Activated naive CD8-positive, alpha-beta T cell treated with anti-CD3 and anti-CD28 coated beads, Interleukin-2, amount 10 ng/mL, durations not matched to agents 7 days and 5 days (primary cell): ENCODE measurements around the gene QRFP. TPM values are rescaled to one million over a fixed set of nuclear protein-coding genes. Genes with fewer than 3 reads are reported as not detected.

Source experiments
- ATAC-seq: fragments of 150-1000 bp; cut with Tn5 transposase; one replicate; pipeline ENCODE4 v1.10.0; 2021; ENCODE audit warnings: low read depth, moderate library complexity
- POLR2A ChIA-PET: fragments of 350-600 bp; sonication (Branson Sonifier 250); formaldehyde crosslinking; loops from one replicate; lab custom pipeline; 2021; ENCODE audit warnings: antibody characterized with exemption; lab: Charles Lee
- DNase-seq: peaks from one replicate; pipeline ENCODE4 v3.0.0; 2021
- H3K27ac Mint-ChIP-seq: one replicate; pipeline ENCODE4 v1.8.0; 2022; ENCODE audit warnings: mild to moderate bottlenecking, mixed read lengths
- H3K27me3 Mint-ChIP-seq: one replicate; pipeline ENCODE4 v1.8.0; 2022; ENCODE audit warnings: mild to moderate bottlenecking, moderate library complexity, mixed read lengths
- H3K36me3 Mint-ChIP-seq: one replicate; pipeline ENCODE4 v1.8.0; 2021; ENCODE audit warnings: mild to moderate bottlenecking, mixed read lengths
- H3K4me1 Mint-ChIP-seq: one replicate; pipeline ENCODE4 v1.8.0; 2021; ENCODE audit warnings: mixed read lengths
- H3K4me3 Mint-ChIP-seq: one replicate; pipeline ENCODE4 v1.8.0; 2022; ENCODE audit warnings: mild to moderate bottlenecking, moderate library complexity, mixed read lengths
- H3K9me3 Mint-ChIP-seq: one replicate; pipeline ENCODE4 v1.8.0; 2021; ENCODE audit warnings: mixed read lengths
- total RNA-seq, 2 experiments: library from RNA; stranded (reverse); gene quantifications; one replicate each; pipeline ENCODE4 v1.2.3, GENCODE V29; 2021

QRFP gene
- total RNA-seq, 2 experiments from 2014 or later = not detected

DNA sequence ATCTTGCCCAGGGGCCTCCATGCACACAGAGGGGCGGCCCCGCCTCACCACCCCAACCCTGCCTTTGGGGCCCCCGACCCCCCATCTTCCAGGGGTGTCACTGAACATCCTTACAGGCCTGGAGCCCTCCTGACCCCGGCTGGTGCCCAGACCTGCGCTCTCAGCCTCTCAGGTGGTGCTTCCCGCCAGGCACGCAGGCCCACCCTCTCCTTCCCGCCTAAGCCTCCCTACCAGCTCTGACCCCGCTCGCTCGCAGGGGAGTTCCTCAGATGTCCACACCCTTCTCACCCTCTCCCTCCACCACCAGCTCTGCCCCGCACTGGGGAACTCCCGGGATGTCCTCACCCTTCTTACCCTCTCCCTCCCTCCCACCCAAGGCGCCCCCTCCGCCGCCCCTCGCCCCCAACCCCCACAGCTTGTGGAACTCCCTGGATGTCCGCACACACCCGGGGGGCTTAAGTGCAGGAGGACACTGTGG, 12.3 kb upstream of the QRFP start:
- POLR2A ChIA-PET = no interaction called here
- no peaks in the 10 kb centered on the region for H3K9me3 Mint-ChIP-seq

DNA sequence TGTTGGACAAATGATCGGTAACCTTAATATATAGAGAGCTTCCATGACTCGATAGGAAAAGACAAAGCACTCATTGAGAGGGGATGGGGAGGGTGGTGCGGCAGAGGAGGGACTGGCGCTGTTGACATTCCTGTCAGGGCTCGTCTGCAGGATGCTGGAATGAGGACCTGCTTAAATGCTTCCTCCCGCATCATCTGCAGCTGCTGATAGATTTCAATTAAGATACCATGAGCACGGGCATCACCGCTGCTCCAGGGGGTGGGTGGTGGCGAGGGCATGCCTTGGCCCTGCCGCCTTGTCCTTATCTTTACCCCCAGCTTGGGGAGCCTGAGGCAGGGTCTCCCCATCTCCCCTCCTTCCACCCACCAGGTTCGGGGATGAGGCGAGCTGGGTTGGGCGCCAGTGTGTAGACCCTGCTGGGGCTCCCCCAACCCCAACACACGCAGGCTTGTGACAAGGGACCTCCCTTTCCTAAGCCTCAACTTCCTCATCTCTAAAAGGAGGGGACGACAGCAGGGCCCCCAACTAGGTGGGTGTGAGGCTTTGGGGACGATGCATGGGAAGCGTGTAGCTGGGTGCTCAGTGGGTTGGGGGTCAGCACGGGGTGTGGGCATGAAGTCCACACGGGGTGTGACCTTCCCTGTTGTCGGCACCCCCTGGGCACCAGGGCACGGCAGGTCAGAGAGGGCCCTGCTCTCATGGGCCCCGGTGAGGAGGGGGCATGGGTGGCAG, 11.7 kb upstream of the QRFP start:
- no peak overlapping the region for H3K27ac Mint-ChIP-seq
- H3K36me3 Mint-ChIP-seq = no peaks in the 10 kb centered on the region
- no peaks in the 10 kb centered on the region for H3K9me3 Mint-ChIP-seq
- peaks cover 4% of the 10 kb centered on the region for H3K27me3 Mint-ChIP-seq
- DNase-seq (no peak), ATAC-seq (no peak)
- no peak overlapping the region for H3K4me3 Mint-ChIP-seq
- H3K4me1 Mint-ChIP-seq = peaks cover 1% of the 10 kb centered on the region
- POLR2A ChIA-PET = no interaction called here

More for the DNA sequence above, 12.3 kb upstream of the QRFP start:
- Mint-ChIP-seq H3K27ac (no peak overlapping the region), H3K4me1 (peaks cover 1% of the 10 kb centered on the region), H3K4me3 (no peak overlapping the region), H3K36me3 (no peaks in the 10 kb centered on the region), H3K27me3 (peaks cover 4% of the 10 kb centered on the region)
- DNase-seq (no peak), ATAC-seq (no peak)

DNA sequence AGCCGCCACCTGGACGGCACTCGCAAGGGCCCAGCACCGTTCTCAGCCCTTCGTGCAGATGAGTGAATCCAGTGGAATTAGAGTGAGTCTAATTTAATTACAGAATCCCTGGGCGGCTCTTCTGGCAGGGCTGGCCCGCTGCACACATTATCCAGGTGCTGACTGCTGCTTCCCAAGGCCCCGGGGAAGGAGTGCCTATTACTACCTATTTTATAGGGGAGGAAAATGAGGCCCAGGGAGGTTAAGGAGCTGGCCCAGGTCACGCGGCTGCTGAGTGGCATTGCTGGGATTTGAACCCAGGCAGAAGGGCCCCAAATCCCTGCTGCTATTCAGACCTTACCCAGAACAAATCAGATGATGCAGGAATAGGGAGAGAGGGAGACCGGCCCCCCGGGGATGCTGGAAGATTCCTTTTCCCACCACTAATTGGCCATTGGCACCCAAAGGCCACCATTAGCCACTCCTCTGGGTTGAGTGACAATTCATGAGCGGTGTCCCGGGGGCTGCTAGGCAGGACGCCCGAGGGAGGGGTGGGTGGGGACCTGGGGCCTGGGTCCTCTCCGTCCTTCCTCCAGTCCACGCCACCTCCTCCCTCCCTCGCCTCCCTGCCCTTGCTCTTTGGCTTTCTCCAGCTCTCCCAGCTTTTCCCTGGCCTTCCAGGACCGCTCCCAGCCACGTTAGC, 10.3 kb upstream of the QRFP start:
- no peak overlapping the region for H3K4me3 Mint-ChIP-seq
- ATAC-seq (no peak), DNase-seq (no peak)
- H3K27me3 Mint-ChIP-seq = peaks cover 4% of the 10 kb centered on the region
- H3K36me3 Mint-ChIP-seq = no peaks in the 10 kb centered on the region
- H3K9me3 Mint-ChIP-seq = no peaks in the 10 kb centered on the region
- no peak overlapping the region for H3K27ac Mint-ChIP-seq
- H3K4me1 Mint-ChIP-seq = peaks cover 1% of the 10 kb centered on the region
- POLR2A ChIA-PET = no interaction called here

DNA sequence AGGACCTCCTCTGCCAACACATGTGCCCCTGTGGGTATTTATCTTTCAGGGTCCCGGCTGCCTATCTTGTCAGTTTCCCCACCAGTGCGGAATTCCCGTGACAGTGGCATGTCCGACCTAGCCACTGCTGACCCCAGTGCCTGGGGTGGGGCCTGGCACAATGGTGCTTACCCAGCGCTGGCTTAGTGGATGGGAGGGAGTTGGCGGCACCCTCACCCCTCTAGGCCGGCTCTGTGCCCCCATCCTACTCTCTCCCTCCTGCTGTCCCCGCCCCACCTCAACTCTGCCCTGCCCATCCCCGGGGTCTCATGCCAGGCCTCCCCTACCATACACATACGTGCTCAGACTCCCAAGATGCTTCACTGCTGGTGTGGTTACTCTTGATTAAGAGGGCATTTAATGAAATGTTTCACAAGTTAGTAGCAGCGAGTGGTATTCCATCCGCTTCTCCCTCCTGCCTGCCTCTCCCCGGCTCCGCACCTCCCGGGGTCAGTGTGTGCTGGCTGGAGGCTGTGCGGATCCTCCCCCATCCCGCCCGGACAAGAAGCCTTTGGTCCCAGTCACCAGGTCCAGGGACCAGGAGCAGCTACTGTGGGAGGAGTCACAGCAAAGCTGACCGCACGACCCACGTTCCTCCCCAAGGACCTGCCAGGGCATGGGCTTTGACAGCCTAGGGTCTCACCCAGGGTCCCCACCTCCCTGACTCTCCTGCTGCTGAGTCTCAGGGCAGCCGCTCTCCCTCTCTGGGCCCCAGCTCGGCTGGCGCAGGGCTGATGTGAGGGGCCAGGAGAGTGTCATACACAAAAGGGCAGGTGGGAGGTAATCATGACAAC, 9.5 kb upstream of the QRFP start:
- no peak overlapping the region for H3K4me3 Mint-ChIP-seq
- no peak for DNase-seq
- POLR2A ChIA-PET = no interaction called here
- H3K27me3 Mint-ChIP-seq = peaks cover 4% of the 10 kb centered on the region
- no peaks in the 10 kb centered on the region for H3K36me3 Mint-ChIP-seq
- H3K27ac Mint-ChIP-seq = no peak overlapping the region
- no peak for ATAC-seq
- no peaks in the 10 kb centered on the region for H3K9me3 Mint-ChIP-seq
- peaks cover 1% of the 10 kb centered on the region for H3K4me1 Mint-ChIP-seq

DNA sequence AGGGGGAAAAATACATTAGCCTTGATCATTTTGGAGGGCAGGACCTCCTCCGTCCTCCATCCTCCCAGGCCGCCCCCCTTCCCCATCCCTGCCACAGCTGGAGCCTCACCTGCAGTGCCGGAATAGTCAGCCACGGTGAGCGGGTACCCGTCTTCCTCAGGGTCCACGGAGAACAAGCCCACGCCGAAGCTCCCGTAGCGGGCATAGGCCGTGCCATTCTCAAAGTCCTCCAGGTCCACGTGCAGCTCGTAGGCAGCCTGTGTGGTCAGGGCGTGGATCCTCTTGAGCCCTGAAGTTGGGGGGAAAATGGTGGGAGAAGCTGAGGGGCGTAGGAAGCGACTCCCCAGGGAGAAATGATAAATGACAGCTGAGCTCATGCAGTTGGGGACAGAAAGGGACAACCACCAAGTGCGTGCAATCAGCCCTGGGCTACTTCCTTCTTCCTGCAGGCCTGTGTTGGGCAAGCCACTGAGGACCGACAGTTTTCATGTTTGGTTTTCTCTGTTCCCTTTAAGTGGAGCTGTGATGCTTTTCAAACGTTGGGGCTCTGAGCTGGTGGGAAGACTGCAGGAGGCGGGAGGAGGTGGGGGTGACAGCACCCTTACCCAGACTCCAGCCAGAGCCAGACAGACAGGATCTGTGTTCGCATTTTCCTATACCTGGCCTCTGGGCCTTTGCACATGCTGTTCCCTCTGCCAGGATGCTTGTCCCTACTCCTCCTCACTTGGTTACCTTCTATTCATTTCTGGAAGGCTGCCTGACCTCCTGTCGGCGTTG, 8.7 kb upstream of the QRFP start:
- DNase-seq (no peak), ATAC-seq (no peak)
- Mint-ChIP-seq H3K27ac (no peak overlapping the region), H3K27me3 (peaks cover 2% of the 10 kb centered on the region), H3K4me3 (no peak overlapping the region), H3K9me3 (no peaks in the 10 kb centered on the region), H3K36me3 (no peaks in the 10 kb centered on the region), H3K4me1 (no peaks in the 10 kb centered on the region)
- POLR2A ChIA-PET = no interaction called here

DNA sequence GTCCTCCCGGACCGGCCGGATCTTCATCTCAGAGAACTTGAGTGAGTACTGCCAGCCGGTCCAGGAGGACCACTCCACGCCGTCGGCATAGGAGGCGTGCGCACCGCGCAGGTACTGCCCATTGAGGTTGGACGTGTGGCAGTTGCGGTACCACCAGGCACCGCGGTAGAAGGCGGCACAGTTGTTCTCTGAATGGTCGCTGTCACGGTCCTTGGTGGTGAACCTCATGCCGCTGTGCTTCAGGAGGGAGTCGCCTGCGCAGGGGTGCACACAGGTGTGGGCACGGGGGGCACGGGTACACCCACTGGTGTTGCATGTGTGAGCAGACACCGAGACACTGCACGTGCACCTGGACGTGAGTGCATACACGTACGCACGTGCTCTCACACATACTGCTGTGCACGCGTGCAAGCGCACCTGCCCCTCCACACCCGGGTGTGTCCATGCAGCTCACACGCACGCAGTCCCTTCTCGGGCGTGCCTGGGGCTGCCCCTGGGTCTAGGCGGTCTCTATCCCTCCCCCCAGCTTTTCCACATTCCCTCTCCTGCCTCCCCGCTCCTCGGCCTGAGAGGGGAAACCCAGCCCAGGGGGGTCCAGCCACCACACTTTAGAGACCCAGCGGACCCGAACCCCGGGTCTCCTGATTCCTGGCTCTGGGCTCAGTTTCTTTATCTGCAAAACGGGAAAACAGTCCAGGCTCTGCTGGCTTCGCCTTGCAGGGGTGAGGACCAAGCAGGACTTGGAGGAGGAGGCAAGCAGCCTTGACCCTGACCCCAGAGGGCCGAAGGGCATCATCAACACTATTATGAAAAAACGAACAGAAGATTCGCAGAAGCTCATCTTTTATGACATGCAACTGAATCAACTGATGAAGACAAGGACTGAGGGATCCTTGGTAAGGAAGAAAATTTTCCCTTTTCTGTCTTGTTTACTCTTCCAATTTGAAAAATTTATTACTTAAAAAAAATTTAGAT, 7.7 kb upstream of the QRFP start:
- DNase-seq (no peak), ATAC-seq (no peak)
- Mint-ChIP-seq H3K4me3 (no peak overlapping the region), H3K36me3 (no peaks in the 10 kb centered on the region), H3K9me3 (no peaks in the 10 kb centered on the region), H3K27ac (no peak overlapping the region), H3K27me3 (peaks cover 2% of the 10 kb centered on the region), H3K4me1 (no peaks in the 10 kb centered on the region)
- POLR2A ChIA-PET = no interaction called here

DNA sequence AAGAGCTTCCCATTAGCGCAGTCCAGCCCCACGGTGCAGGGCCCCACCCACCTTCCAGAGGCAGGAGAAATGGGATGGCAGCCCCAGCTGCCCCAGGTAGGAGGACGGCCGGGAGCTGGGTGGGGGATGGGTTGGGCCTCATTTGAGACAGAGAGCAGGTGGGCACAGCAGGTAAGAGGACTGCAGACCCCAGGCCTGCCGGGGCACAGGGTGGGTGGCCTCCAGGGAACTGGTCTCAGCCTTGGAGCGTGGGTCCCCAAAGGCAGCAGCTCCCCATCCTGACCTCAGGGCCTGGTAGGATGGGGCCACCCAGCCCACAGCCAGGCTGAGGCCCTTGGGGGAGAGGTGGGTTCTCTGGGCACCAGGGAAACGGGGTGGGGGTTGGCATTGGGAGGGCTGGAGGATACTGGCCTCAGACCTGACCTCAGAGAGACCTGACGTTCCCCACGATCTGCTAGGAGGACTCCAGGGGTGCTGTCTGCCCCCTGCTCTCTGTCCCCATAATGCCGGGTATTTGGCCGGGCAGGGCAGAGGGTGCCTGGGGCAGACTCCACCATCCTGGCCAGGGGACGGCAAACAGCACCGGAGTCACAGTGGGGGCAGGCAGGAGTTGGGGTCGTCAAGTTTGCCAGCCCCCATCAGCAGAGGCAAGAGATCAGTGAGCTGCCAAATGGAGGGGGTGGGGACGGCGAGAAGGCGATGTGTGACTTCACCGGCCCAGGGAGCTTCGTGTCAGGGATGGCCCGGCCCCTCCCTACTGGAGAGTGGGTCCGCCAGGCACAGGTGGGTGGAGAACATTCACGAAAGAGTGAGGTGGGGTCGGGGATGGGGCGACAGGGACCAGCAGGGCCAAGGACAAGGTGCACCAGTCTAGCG, 6.8 kb upstream of the QRFP start:
- DNase-seq (no peak), ATAC-seq (no peak)
- Mint-ChIP-seq H3K4me3 (no peak overlapping the region), H3K27me3 (peaks cover 2% of the 10 kb centered on the region), H3K4me1 (no peaks in the 10 kb centered on the region), H3K27ac (no peak overlapping the region), H3K9me3 (no peaks in the 10 kb centered on the region), H3K36me3 (no peaks in the 10 kb centered on the region)
- POLR2A ChIA-PET = no interaction called here

DNA sequence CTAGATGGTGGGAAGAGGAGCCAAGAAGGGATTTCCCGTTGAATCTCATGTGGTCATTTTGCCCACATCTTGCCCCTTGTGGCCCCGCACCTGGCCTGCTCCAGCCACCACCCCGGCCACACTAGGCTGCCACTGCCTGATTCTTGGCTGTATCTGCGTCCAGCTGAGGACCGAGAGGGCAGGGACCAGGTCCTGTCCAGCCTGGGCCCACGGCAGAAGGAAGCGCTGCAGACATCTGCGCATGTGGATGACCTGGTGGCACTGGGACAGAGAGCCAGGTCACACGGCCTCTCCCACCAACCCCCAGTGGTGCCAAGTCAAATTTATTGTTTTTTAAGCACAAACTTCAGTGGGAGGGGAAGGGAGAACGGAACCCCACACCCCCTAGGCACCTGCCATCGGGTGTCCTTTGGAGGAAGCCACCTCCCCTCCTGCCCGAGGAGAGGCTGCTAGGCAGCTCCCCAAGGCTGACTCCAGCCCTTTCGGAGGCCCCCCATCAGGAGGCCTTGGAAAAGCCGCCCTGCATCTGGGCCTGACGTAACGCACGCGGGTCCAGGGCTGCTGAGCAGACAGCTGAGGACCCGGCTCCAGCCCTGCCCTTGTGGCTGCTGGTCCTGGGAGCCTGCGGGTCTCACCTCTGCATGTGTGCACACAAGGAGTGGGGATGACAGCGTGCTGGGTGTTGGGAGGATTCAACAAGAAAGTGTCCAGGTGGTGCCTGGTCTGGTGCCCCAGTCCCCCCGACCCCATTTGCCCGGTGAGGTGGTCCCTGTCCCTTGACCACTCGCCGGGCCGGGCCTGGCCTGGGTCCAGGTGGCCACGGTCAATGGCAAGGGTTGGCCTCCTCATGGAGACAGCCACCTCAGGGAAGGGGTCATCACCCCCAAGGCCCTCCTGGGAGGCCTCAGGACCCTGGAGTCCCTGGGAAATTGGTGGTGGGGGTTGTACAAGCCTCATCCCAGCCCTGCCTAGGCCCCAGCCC, 5.9 kb upstream of the QRFP start:
- Mint-ChIP-seq H3K4me1 (no peaks in the 10 kb centered on the region), H3K9me3 (no peaks in the 10 kb centered on the region), H3K36me3 (no peaks in the 10 kb centered on the region), H3K27me3 (no peaks in the 10 kb centered on the region), H3K27ac (no peak overlapping the region), H3K4me3 (no peak overlapping the region)
- no peak for ATAC-seq
- DNase-seq = no peak
- POLR2A ChIA-PET = no interaction called here

DNA sequence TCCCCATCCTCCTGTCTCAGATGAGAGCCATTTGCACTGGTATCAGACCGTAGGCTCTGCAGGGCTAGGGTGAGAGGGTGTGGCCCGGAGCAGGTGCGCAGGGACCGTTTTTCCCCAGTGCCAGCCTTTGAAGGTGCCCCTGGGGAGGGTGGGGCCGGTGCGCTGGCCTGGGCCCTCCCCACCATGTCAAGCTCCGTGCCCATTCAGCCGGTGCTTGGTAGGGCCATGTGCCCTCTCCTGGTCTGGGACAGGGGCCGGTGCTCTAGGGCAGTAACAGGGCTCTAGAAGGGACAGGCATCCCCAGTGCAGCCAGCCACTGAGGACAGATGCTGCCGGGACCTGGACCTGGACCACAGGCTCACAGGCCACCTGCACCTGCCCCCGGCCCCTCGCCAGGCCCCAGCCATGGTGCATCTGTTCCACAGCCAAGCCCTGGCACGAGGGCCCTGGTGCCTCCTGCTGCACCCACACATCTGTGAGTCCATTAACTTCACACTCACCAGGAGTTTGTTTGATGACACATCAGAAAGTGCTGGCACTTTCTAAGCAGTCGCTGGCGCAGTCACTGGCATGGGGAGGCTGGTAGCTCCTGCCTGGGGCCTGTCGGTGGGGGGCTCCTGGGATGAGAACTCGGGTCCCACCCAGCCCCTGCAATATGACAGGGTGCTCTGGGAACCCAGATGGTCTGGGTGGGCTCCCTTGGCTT, 5.0 kb upstream of the QRFP start:
- no peak overlapping the region for H3K27ac Mint-ChIP-seq
- POLR2A ChIA-PET = no interaction called here

DNA sequence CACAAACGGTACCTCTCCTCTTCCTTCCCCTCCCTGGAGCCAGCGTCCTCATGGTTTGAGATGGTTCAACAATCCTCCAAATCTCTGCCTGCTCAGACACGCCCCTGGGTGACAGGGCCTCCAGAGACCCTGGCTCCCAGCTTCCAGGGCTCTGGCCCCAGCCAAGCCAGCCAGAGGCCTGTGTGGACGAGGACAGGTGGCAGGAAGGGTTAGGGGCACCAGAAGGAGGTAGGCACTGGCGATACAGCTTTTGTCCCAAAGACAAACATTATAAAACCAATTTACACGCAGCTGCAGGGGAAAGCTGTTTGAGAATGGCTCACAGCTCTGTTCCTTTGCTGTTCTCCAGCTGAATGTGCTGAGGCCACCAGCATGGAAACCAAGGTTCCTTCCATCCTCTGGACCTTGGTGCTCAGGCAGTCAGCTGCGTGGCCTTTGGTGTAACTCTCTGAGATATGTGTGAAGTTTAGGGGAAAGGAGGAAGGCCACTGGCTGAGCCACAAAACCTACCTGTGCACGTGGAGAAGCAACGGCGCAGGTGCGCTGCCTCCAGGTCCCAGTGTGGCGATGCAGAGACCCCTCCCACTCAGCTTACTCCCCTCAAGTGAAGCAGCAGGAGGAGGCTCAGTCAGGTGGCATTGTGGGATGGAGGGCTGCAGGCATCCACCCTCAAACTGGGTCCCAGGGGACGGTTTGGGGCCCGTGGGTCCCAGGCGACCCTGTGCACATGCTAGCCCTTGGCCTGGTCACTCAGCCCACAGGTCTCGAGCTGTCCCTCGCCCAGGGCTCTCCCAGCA, 4.3 kb upstream of the QRFP start:
- Mint-ChIP-seq H3K36me3 (no peaks in the 10 kb centered on the region), H3K27ac (no peak overlapping the region), H3K4me3 (no peak overlapping the region), H3K4me1 (no peaks in the 10 kb centered on the region), H3K9me3 (no peaks in the 10 kb centered on the region), H3K27me3 (no peaks in the 10 kb centered on the region)
- POLR2A ChIA-PET = no interaction called here
- ATAC-seq (no peak), DNase-seq (no peak)

More for the DNA sequence above, 5.0 kb upstream of the QRFP start:
- DNase-seq = no peak
- no peaks in the 10 kb centered on the region for H3K9me3 Mint-ChIP-seq
- H3K27me3 Mint-ChIP-seq = no peaks in the 10 kb centered on the region
- ATAC-seq = no peak
- no peak overlapping the region for H3K4me3 Mint-ChIP-seq
- no peaks in the 10 kb centered on the region for H3K4me1 Mint-ChIP-seq
- no peaks in the 10 kb centered on the region for H3K36me3 Mint-ChIP-seq
